IMR-90 (cell line): ENCODE data around the gene ZNF524.

Experiments used
- CEBPB ChIP-seq: IDR thresholded peaks from 2 replicates; pipeline ENCODE4 v1.6.1; 2012; ENCODE audit warnings: low read depth, low read length, improper control_type of control experiment
- CHD1 ChIP-seq: IDR thresholded peaks from 2 replicates; pipeline ENCODE4 v1.6.1; 2012; ENCODE audit warnings: low read depth, low read length, improper control_type of control experiment
- CTCF ChIP-seq: conservative IDR thresholded peaks from 2 replicates; pipeline ENCODE4 v1.5.1; 2012; ENCODE audit warnings: mild to moderate bottlenecking, low read depth, low read length, improper control_type of control experiment
- ELK1 ChIP-seq: fragments of 150-350 bp; IDR thresholded peaks from 2 replicates; pipeline ENCODE4 v1.6.1; 2016; ENCODE audit warnings: low read depth, mild to moderate bottlenecking, low read length, moderate library complexity, borderline replicate concordance
- MAZ ChIP-seq: IDR thresholded peaks from 2 replicates; pipeline ENCODE4 v1.6.1; 2012; ENCODE audit warnings: low read depth, mild to moderate bottlenecking, low read length, improper control_type of control experiment, moderate library complexity, borderline replicate concordance
- MXI1 ChIP-seq: IDR thresholded peaks from 2 replicates; pipeline ENCODE4 v1.6.1; 2012; ENCODE audit warnings: low read depth, mild to moderate bottlenecking, low read length, moderate library complexity, borderline replicate concordance
- POLR2A ChIP-seq: IDR thresholded peaks from 2 replicates; pipeline ENCODE4 v1.6.1; 2012; ENCODE audit warnings: mild to moderate bottlenecking, low read depth, low read length
- SMC3 ChIP-seq: fragments of 150-350 bp; IDR thresholded peaks from 2 replicates; pipeline ENCODE4 v1.6.1; 2016; ENCODE audit warnings: low read depth, mild to moderate bottlenecking, antibody characterized with exemption, low read length, moderate library complexity
- USF2 ChIP-seq: fragments of 150-350 bp; IDR thresholded peaks from 2 replicates; pipeline ENCODE4 v1.6.1; 2017; ENCODE audit warnings: mild to moderate bottlenecking, antibody characterized with exemption, low read length, low read depth

- TF ChIP-seq CTCF, result no peak
- TF ChIP-seq USF2, result no peak
- TF ChIP-seq MXI1, result no peak
- TF ChIP-seq ELK1, result no peak
- TF ChIP-seq CEBPB, result no peak
- TF ChIP-seq SMC3, result no peak
- TF ChIP-seq POLR2A, result no peak
- TF ChIP-seq MAZ, result no peak
- no peak for TF ChIP-seq CHD1
These were observed 21.7 kb downstream of the ZNF524 start for GRCh38 chr19:55621673-55622231.
